ENCODE measurements around the gene HCFC1.

The HCFC1 gene

DNA sequence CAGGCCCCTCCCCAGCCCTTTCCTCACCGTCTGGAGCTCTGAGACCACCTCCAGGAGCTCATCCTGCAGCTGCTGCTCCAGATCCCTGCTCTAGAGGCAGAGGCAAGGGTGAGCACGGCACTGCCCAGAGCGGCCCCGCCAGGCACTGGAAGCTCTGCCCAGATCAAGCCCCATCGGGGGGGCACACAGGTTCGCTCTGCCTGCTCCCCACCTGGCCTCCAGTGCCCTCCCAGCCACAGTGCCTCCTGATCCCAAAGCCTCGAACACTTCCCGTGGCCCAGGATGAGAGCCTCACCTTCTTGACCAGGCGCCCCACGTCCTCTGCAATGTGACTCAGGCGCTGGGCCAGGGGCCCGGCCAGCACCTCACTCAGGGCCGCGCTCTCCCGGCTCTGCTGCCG is 50.5 kb downstream of the HCFC1 start:
- no peaks in the 10 kb centered on the region for H3K27me3 ChIP-seq (ENCODE audit: control insufficient read depth, low read length)
- H3K4me1 ChIP-seq (ENCODE audit: control insufficient read depth, low read length): peaks cover 24% of the 10 kb centered on the region
- no peak overlapping the region for H3K27ac ChIP-seq (ENCODE audit: low read depth, low read length)
- H3K36me3 ChIP-seq (ENCODE audit: control insufficient read depth, low read length): peaks cover 44% of the 10 kb centered on the region
- peaks cover 40% of the 10 kb centered on the region for H3K79me2 ChIP-seq (ENCODE audit: control insufficient read depth, low read length)
- H4K20me1 ChIP-seq (ENCODE audit: control insufficient read depth, insufficient read depth, low read depth, low read length): no peaks in the 10 kb centered on the region
- no peaks in the 10 kb centered on the region for H3K9me2 ChIP-seq (replicated peaks; ENCODE audit: control insufficient read depth, low read length)
- H3K4me2 ChIP-seq (ENCODE audit: low read length): no peak overlapping the region
- H3K4me3 ChIP-seq (ENCODE audit: low read length): no peak overlapping the region
- H3F3A ChIP-seq (ENCODE audit: control insufficient read depth, insufficient read depth): no peaks in the 10 kb centered on the region; the same call in 1 of the 2 replicates
- H3K9me3 ChIP-seq (ENCODE audit: control insufficient read depth, insufficient read depth, low read length): no peaks in the 10 kb centered on the region
- TF ChIP-seq EZH2phosphoT487 (IDR thresholded peaks at IDR 0.05; ENCODE audit: borderline replicate concordance, low read length): no peak
- TF ChIP-seq, protein P1, sequence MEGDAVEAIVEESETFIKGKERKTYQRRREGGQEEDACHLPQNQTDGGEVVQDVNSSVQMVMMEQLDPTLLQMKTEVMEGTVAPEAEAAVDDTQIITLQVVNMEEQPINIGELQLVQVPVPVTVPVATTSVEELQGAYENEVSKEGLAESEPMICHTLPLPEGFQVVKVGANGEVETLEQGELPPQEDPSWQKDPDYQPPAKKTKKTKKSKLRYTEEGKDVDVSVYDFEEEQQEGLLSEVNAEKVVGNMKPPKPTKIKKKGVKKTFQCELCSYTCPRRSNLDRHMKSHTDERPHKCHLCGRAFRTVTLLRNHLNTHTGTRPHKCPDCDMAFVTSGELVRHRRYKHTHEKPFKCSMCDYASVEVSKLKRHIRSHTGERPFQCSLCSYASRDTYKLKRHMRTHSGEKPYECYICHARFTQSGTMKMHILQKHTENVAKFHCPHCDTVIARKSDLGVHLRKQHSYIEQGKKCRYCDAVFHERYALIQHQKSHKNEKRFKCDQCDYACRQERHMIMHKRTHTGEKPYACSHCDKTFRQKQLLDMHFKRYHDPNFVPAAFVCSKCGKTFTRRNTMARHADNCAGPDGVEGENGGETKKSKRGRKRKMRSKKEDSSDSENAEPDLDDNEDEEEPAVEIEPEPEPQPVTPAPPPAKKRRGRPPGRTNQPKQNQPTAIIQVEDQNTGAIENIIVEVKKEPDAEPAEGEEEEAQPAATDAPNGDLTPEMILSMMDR (IDR thresholded peaks at IDR 0.05; ENCODE audit: low read depth, low read length, poor library complexity, severe bottlenecking): no peak

DNA sequence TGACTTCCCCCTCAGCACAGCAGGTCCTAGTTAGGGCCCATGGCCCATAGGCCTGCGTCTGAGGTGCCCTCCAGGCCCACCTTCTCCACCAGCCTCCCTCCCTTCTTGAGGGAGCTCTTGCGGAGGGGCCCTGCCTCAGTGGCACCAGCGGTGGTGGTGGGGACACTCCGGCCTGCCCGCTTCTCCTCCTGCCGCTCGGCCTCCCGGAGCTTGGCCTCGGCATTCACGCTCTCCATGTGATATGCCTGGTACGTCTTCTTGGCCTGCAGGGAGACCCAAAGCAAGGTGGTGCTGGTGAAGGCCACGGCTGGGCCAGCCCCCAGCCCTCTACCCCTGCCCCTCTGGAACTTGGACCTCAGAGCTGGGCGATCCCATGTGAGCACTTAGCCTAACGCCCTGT is 51.1 kb downstream of the HCFC1 start:
- Histone ChIP-seq H3K4me2 (ENCODE audit: low read length) (no peak overlapping the region), H3K27me3 (ENCODE audit: control insufficient read depth, low read length) (no peaks in the 10 kb centered on the region), H3K9me2 (replicated peaks; ENCODE audit: control insufficient read depth, low read length) (no peaks in the 10 kb centered on the region), H3K4me1 (ENCODE audit: control insufficient read depth, low read length) (peaks cover 24% of the 10 kb centered on the region), H3K79me2 (ENCODE audit: control insufficient read depth, low read length) (peaks cover 36% of the 10 kb centered on the region), H4K20me1 (ENCODE audit: control insufficient read depth, insufficient read depth, low read depth, low read length) (no peaks in the 10 kb centered on the region), H3K4me3 (ENCODE audit: low read length) (no peak overlapping the region), H3F3A (ENCODE audit: control insufficient read depth, insufficient read depth) (no peaks in the 10 kb centered on the region; the same call in 1 of the 2 replicates), H3K36me3 (ENCODE audit: control insufficient read depth, low read length) (peaks cover 44% of the 10 kb centered on the region), H3K27ac (ENCODE audit: low read depth, low read length) (no peak overlapping the region), H3K9me3 (ENCODE audit: control insufficient read depth, insufficient read depth, low read length) (no peaks in the 10 kb centered on the region)
- TF ChIP-seq, protein P1 (IDR thresholded peaks at IDR 0.05; ENCODE audit: low read depth, low read length, poor library complexity, severe bottlenecking): no peak
- no peak for TF ChIP-seq EZH2phosphoT487 (IDR thresholded peaks at IDR 0.05; ENCODE audit: borderline replicate concordance, low read length)

DNA sequence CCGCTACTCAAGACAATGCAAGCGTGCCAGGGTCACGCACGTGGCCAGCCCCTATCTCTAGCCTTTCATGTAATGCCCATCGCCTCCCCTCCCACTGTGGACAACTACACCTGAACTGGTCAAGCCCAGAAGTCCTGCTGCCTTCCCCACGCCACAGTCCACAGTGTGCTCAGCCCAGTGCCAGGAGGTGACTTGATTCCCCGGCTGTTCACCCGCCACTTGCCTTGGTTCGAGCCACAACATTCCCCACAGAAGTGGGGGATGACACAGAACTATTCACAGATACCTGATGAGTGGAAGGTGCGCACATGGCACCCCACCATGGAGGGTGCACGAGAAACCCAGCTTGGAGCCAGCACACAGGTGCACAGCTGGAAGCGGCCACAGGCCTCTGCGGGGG is 52.3 kb downstream of the HCFC1 start:
- H3K4me1 ChIP-seq (ENCODE audit: control insufficient read depth, low read length): peaks cover 13% of the 10 kb centered on the region
- H3K27me3 ChIP-seq (ENCODE audit: control insufficient read depth, low read length): no peaks in the 10 kb centered on the region
- peaks cover 23% of the 10 kb centered on the region for H3K79me2 ChIP-seq (ENCODE audit: control insufficient read depth, low read length)
- no peaks in the 10 kb centered on the region for H3F3A ChIP-seq (ENCODE audit: control insufficient read depth, insufficient read depth)
- no peak overlapping the region for H3K4me3 ChIP-seq (ENCODE audit: low read length)
- H3K4me2 ChIP-seq (ENCODE audit: low read length): no peak overlapping the region
- no peak overlapping the region for H3K27ac ChIP-seq (ENCODE audit: low read depth, low read length)
- H4K20me1 ChIP-seq (ENCODE audit: control insufficient read depth, insufficient read depth, low read depth, low read length): no peaks in the 10 kb centered on the region
- H3K9me2 ChIP-seq (replicated peaks; ENCODE audit: control insufficient read depth, low read length): no peaks in the 10 kb centered on the region
- no peaks in the 10 kb centered on the region for H3K9me3 ChIP-seq (ENCODE audit: control insufficient read depth, insufficient read depth, low read length)
- TF ChIP-seq, protein P1 (IDR thresholded peaks at IDR 0.05; ENCODE audit: low read depth, low read length, poor library complexity, severe bottlenecking): no peak
- no peak for TF ChIP-seq EZH2phosphoT487 (IDR thresholded peaks at IDR 0.05; ENCODE audit: borderline replicate concordance, low read length)
- peaks cover 32% of the 10 kb centered on the region for H3K36me3 ChIP-seq (ENCODE audit: control insufficient read depth, low read length)
